Neural crest cell (in vitro differentiated cells): ENCODE measurements around the gene ATAD2B. TPM values are rescaled to one million over a fixed set of nuclear protein-coding genes. Genes with fewer than 3 reads are reported as not detected.

Source experiments
- DNase-seq: peaks from one replicate; pipeline ENCODE4 v3.0.0; 2021; ENCODE audit warnings: low read depth, mixed read lengths, low spot score
- H3K27ac Mint-ChIP-seq: one replicate; pipeline ENCODE4 v1.8.0; 2021; ENCODE audit warnings: mild to moderate bottlenecking, mixed read lengths; ENCODE audit not compliant: unreplicated experiment
- H3K27me3 Mint-ChIP-seq: 2 replicates; pipeline ENCODE4 v1.8.0; 2021; ENCODE audit warnings: low read depth, mild to moderate bottlenecking, mixed read lengths
- H3K36me3 Mint-ChIP-seq: 2 replicates; pipeline ENCODE4 v1.8.0; 2021; ENCODE audit warnings: low read depth, mild to moderate bottlenecking, mixed read lengths
- H3K4me1 Mint-ChIP-seq: 2 replicates; pipeline ENCODE4 v1.8.0; 2021; ENCODE audit warnings: mixed read lengths
- H3K4me3 Mint-ChIP-seq: one replicate; pipeline ENCODE4 v1.8.0; 2021; ENCODE audit warnings: mild to moderate bottlenecking, mixed read lengths
- H3K9me3 Mint-ChIP-seq: 2 replicates; pipeline ENCODE4 v1.8.0; 2021; ENCODE audit warnings: mixed read lengths
- total RNA-seq: library from RNA; stranded (reverse); gene quantifications from 2 replicates; pipeline ENCODE4 v1.2.1, GENCODE V29; 2021
- TF ChIP-seq, protein P1 (sequence below): fragments of 200-600 bp; sonication (generic); conservative IDR thresholded peaks from 2 replicates; pipeline ENCODE4 v1.5.0; 2021; ENCODE audit warnings: antibody characterized with exemption, mild to moderate bottlenecking

The ATAD2B gene
- total RNA-seq, 1 donor from 2014 or later: 29.4 TPM

GRCh38 chr2:23706613-23707078 is 220.3 kb downstream of the ATAD2B start:
- Mint-ChIP-seq H3K27ac (no peak overlapping the region), H3K4me3 (no peak overlapping the region), H3K36me3 (peaks cover 26% of the 10 kb centered on the region)

DNA sequence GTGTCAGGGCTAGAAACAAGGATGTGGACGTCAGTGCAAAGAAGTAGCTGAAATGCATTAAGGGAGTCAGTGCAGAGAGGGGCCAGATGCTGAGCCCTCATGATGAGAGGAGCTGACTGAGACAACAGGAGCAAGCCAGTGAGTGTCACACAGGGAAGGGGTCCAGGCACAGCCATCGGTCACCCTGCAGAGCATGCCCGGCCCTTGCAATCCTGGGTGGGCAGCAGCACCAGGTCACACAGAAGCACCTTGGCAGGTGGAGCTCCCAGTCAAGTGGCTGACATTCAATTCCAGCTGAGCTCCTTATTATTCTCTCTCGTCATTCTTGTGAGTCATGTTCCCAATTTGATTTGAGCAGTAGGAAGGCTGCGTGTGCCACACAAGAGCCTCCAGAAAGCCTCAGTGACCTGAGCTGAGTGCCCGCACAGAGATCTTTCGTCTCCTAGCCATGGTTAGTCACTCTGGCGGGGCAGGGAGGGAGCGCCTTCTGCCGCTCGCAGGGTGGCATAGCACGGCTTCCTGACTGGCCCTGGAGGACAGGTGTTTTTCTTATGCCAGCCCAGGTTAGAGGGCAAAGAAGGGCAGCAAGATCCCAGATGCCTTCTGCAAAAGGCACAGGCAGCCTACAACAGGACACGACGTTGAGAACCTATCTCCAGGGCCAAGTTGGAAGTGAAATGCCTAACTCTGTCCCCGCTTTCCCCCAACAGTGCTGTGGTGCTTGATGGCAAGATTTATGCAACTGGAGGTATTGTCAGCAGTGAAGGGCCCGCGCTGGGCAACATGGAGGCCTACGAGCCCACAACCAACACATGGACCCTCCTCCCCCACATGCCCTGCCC is 220.9 kb downstream of the ATAD2B start:
- TF ChIP-seq, protein P1, sequence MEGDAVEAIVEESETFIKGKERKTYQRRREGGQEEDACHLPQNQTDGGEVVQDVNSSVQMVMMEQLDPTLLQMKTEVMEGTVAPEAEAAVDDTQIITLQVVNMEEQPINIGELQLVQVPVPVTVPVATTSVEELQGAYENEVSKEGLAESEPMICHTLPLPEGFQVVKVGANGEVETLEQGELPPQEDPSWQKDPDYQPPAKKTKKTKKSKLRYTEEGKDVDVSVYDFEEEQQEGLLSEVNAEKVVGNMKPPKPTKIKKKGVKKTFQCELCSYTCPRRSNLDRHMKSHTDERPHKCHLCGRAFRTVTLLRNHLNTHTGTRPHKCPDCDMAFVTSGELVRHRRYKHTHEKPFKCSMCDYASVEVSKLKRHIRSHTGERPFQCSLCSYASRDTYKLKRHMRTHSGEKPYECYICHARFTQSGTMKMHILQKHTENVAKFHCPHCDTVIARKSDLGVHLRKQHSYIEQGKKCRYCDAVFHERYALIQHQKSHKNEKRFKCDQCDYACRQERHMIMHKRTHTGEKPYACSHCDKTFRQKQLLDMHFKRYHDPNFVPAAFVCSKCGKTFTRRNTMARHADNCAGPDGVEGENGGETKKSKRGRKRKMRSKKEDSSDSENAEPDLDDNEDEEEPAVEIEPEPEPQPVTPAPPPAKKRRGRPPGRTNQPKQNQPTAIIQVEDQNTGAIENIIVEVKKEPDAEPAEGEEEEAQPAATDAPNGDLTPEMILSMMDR: no peak
- Mint-ChIP-seq H3K27ac (no peak overlapping the region), H3K36me3 (peaks cover 31% of the 10 kb centered on the region), H3K4me1 (no peaks in the 10 kb centered on the region), H3K4me3 (no peak overlapping the region), H3K9me3 (peaks cover 2% of the 10 kb centered on the region), H3K27me3 (no peaks in the 10 kb centered on the region)
- DNase-seq: no peak

More at GRCh38 chr2:23706613-23707078, 220.3 kb downstream of the ATAD2B start:
- DNase-seq: no peak
- Mint-ChIP-seq H3K27me3 (no peaks in the 10 kb centered on the region), H3K9me3 (no peaks in the 10 kb centered on the region), H3K4me1 (no peaks in the 10 kb centered on the region)
- TF ChIP-seq, protein P1: no peak

DNA sequence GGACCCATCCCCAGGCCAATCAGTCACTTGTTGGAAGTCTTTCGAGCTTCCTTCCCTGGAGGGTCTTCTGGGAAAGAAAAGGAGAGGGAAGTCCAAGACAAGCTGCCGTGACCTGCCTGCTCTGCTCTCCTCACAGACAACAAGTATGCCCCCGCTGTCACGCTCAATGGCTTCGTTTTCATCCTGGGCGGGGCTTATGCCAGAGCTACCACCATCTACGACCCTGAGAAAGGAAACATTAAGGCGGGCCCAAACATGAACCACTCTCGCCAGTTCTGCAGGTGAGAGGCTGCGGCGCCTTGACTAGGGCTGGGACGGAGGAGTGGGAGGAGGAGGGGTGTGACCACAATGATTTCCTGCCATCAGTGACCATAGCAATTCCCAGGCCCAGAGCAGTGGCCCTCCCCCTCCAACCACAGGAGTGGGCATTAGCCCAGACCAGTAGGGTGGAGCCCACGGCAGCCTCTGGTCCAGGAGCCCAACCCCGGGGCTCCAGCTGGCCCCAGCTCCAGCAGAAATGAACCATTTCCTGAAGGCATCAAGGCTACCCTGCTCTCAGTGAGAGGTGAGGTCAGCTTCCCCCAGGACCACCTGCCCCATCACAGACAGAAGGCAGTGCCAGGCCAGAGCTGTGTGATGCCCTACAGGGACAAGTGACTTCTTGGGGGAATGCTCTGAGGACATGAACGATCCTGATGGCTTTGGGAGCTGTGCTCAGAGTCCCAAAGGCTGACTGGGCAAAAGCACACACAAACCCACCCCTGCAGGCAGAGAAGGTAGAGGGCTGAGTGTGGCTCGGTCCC is 223.1 kb downstream of the ATAD2B start:
- Mint-ChIP-seq H3K27me3 (no peaks in the 10 kb centered on the region), H3K27ac (no peak overlapping the region), H3K4me3 (no peak overlapping the region), H3K9me3 (peaks cover 11% of the 10 kb centered on the region), H3K4me1 (peaks cover 7% of the 10 kb centered on the region), H3K36me3 (peaks cover 43% of the 10 kb centered on the region)
- TF ChIP-seq, protein P1: no peak
- DNase-seq: no peak

DNA sequence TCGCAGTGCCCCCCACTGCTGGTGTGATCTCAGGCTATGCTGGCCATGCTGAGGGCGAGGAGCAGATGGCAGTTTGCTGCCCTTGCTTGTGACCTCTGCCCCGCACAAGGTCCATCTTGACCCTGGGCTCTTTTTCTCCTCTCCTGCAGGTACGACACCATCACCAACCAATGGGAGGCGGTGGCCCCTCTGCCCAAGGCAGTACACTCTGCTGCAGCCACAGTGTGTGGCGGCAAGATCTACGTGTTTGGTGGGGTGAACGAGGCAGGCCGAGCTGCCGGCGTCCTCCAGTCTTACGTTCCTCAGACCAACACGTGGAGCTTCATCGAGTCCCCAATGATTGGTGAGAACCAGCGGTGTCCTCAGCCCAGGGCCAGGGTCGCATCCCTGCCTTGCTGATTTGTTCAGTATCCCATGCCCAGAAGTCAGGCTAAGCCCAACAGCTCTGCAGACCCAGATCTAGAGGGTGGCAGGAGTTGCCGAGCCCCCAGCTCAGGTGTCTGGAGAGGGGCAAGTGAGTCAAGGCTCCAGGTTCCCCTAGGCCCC is 223.8 kb downstream of the ATAD2B start:
- H3K4me1 Mint-ChIP-seq: peaks cover 7% of the 10 kb centered on the region
- TF ChIP-seq, protein P1: no peak
- no peak for DNase-seq
- peak overlapping the region; percentile 63 for H3K27ac Mint-ChIP-seq
- peaks cover 45% of the 10 kb centered on the region for H3K36me3 Mint-ChIP-seq
- no peak overlapping the region for H3K4me3 Mint-ChIP-seq
- H3K27me3 Mint-ChIP-seq: no peaks in the 10 kb centered on the region
- peaks cover 11% of the 10 kb centered on the region for H3K9me3 Mint-ChIP-seq

DNA sequence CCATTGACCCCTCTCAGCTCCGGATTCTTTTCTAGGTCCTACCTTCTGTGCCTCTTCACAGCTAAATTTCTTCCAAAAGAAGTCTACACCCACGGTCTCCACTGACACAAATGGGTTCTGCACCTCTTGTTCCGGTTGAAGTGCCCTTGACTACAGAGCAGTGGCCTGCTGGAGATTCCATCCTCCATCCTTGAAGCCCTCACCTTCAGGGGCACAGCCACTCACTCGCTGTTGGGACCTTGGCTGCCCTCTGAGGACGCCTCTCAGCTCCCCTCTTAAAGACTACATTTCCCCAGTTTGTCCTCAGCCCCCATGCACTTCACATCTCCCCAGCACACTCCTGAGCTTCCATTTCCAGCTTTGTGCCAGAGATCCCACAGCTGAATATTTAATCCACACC is 226.3 kb downstream of the ATAD2B start:
- H3K36me3 Mint-ChIP-seq: peaks cover 40% of the 10 kb centered on the region
- H3K4me1 Mint-ChIP-seq: peaks cover 10% of the 10 kb centered on the region
- no peaks in the 10 kb centered on the region for H3K27me3 Mint-ChIP-seq
- no peak for DNase-seq
- peaks cover 11% of the 10 kb centered on the region for H3K9me3 Mint-ChIP-seq
- TF ChIP-seq, protein P1: no peak
- H3K4me3 Mint-ChIP-seq: no peak overlapping the region
- H3K27ac Mint-ChIP-seq: no peak overlapping the region
